A549 (cell line): ENCODE results near the gene UBAP1.

Experiments
- CHD4 ChIP-seq: fragments of 200-600 bp; sonication (generic); IDR thresholded peaks from 2 replicates; pipeline ENCODE4 v1.6.1; 2016; ENCODE audit warnings: antibody characterized with exemption, mild to moderate bottlenecking, borderline replicate concordance
- EHMT2 ChIP-seq: fragments of 200-600 bp; sonication (generic); IDR thresholded peaks from 2 replicates; pipeline ENCODE4 v1.6.1; 2016; ENCODE audit warnings: antibody characterized with exemption, low read depth, mild to moderate bottlenecking, moderate library complexity
- EP300 ChIP-seq, 2 experiments: fragments of >200 bp; sonication (Bioruptor Twin); formaldehyde crosslinking; IDR thresholded peaks; 2 replicates in 1 of 2; 3 replicates in 1 of 2; pipeline ENCODE4 v1.6.1; 2016 to 2017
- HEYL ChIP-seq: fragments of 250-450 bp; sonication (Bioruptor Pico); IDR thresholded peaks from 2 replicates; pipeline ENCODE4 v1.8.0; 2021; ENCODE audit warnings: mild to moderate bottlenecking, moderate library complexity
- JUN ChIP-seq, 2 experiments: fragments of >200 bp; sonication (Bioruptor Twin); formaldehyde crosslinking; IDR thresholded peaks; 2 replicates in 1 of 2; 3 replicates in 1 of 2; pipeline ENCODE4 v1.6.1; 2016 to 2017
- MAFK ChIP-seq: fragments of 450-650 bp; IDR thresholded peaks from 2 replicates; pipeline ENCODE4 v1.6.1; 2014; ENCODE audit not compliant: partially characterized antibody
- PHF8 ChIP-seq: fragments of 200-600 bp; sonication (generic); IDR thresholded peaks from 2 replicates; pipeline ENCODE4 v1.6.1; 2016; ENCODE audit warnings: low read depth, mild to moderate bottlenecking, antibody characterized with exemption, moderate library complexity, borderline replicate concordance
- POLR2A ChIP-seq: IDR thresholded peaks from 2 replicates; pipeline ENCODE4 v1.6.1; 2012; ENCODE audit warnings: mild to moderate bottlenecking, low read length
- POLR2AphosphoS2 ChIP-seq: conservative IDR thresholded peaks from 2 replicates; pipeline ENCODE4 v1.6.1; 2012; ENCODE audit warnings: low read length, improper control_type of control experiment, inconsistent platforms
- RAD21 ChIP-seq, 2 experiments: fragments of >200 bp in 1 of 2; sonication (Bioruptor Twin) in 1 of 2; formaldehyde crosslinking in 1 of 2; IDR thresholded peaks in 1 of 2; conservative IDR thresholded peaks in 1 of 2; 2 replicates in 1 of 2; 3 replicates in 1 of 2; pipeline ENCODE4 v1.6.1; 2012 to 2018; ENCODE audit warnings: inconsistent platforms in 1 of 2
- RFX5 ChIP-seq: fragments of 450-650 bp; IDR thresholded peaks from 2 replicates; pipeline ENCODE4 v1.7.1; 2014; ENCODE audit warnings: antibody characterized with exemption, mild to moderate bottlenecking, moderate library complexity
- SMC3 ChIP-seq: fragments of >200 bp; sonication (Bioruptor Twin); formaldehyde crosslinking; IDR thresholded peaks from 3 replicates; pipeline ENCODE4 v1.6.1; 2018; ENCODE audit warnings: inconsistent platforms
- TF ChIP-seq, protein P1 (sequence below): fragments of >200 bp; sonication (Bioruptor Twin); formaldehyde crosslinking; IDR thresholded peaks from 3 replicates; pipeline ENCODE4 v1.5.1; 2016
- TF ChIP-seq, protein P2 (sequence below): IDR thresholded peaks from 2 replicates; pipeline ENCODE4 v1.6.1; 2012; ENCODE audit warnings: low read depth, borderline replicate concordance

DNA sequence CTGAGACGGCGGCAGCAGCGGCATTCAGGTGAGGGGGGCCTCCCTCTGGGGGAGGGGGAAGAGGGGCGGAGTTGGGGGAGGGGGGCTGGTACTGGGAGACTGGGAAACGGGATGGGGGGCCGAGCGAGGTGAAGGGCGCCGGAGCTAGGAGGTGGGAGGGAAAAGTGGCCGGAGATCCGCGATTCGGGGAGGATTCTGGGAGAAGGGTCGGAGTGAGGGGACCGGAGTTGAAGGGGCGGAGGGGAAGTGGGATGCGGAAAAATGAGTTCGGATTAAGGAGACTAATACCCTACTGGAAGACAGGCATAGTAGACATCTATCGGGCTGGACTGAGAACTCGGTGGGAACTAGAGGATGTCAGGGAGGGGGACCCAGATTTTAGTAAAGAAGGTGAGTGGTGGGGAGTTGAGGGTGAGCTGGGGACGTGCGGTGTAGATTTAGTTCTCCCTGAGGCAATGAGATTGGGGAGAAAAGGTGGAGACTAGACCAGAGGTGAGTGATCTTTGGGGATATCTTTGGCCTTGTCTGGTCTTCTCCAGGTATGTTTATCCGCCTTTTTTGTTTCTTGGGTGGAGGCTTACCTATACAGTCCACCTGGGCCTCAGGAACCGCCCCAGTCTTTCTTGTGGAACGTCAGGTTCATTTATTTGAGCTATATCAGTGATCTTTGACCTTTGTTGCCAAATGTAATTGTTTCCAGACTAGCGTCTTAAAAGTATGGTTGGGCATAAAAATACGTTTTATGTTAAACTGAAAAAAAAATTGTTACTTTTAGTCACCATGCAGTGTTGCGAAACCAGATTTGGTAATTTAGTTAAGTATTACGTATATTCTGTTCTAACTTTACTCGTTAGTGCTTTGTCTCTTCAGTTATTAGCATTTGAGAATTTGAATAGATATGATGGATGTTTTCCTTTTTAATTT, 632 bp downstream of the UBAP1 start:
- TF ChIP-seq POLR2A (no peak), EP300 (IDR thresholded peaks at IDR 0.05) (no peak), HEYL (CRISPR knock-in tag) (0 out of 2 replicates have a peak, but pooled peaks have one; percentile 50), CHD4 (no peak), RFX5 (no peak), RAD21 (conservative IDR thresholded peaks at IDR 0.05 in 1 of 2, IDR thresholded peaks at IDR 0.05 in 1 of 2) (no peak), POLR2AphosphoS2 (no peak), EHMT2 (no peak), JUN (IDR thresholded peaks at IDR 0.05) (peak in 1 of 2 experiments; percentile 49; a peak in 2 of 5 replicates), PHF8 (no peak), MAFK (no peak), SMC3 (no peak)
- TF ChIP-seq, protein P1, sequence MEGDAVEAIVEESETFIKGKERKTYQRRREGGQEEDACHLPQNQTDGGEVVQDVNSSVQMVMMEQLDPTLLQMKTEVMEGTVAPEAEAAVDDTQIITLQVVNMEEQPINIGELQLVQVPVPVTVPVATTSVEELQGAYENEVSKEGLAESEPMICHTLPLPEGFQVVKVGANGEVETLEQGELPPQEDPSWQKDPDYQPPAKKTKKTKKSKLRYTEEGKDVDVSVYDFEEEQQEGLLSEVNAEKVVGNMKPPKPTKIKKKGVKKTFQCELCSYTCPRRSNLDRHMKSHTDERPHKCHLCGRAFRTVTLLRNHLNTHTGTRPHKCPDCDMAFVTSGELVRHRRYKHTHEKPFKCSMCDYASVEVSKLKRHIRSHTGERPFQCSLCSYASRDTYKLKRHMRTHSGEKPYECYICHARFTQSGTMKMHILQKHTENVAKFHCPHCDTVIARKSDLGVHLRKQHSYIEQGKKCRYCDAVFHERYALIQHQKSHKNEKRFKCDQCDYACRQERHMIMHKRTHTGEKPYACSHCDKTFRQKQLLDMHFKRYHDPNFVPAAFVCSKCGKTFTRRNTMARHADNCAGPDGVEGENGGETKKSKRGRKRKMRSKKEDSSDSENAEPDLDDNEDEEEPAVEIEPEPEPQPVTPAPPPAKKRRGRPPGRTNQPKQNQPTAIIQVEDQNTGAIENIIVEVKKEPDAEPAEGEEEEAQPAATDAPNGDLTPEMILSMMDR = no peak
- TF ChIP-seq, protein P2, sequence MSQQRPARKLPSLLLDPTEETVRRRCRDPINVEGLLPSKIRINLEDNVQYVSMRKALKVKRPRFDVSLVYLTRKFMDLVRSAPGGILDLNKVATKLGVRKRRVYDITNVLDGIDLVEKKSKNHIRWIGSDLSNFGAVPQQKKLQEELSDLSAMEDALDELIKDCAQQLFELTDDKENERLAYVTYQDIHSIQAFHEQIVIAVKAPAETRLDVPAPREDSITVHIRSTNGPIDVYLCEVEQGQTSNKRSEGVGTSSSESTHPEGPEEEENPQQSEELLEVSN = no peak
